ENCODE results near the gene NELFE.
"Not testable (repeated sequence)": the region's sequence is repeated elsewhere in the genome, so short reads cannot be mapped to it uniquely, and the experiment has no call there.

The NELFE gene, protein sequence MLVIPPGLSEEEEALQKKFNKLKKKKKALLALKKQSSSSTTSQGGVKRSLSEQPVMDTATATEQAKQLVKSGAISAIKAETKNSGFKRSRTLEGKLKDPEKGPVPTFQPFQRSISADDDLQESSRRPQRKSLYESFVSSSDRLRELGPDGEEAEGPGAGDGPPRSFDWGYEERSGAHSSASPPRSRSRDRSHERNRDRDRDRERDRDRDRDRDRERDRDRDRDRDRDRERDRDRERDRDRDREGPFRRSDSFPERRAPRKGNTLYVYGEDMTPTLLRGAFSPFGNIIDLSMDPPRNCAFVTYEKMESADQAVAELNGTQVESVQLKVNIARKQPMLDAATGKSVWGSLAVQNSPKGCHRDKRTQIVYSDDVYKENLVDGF

DNA sequence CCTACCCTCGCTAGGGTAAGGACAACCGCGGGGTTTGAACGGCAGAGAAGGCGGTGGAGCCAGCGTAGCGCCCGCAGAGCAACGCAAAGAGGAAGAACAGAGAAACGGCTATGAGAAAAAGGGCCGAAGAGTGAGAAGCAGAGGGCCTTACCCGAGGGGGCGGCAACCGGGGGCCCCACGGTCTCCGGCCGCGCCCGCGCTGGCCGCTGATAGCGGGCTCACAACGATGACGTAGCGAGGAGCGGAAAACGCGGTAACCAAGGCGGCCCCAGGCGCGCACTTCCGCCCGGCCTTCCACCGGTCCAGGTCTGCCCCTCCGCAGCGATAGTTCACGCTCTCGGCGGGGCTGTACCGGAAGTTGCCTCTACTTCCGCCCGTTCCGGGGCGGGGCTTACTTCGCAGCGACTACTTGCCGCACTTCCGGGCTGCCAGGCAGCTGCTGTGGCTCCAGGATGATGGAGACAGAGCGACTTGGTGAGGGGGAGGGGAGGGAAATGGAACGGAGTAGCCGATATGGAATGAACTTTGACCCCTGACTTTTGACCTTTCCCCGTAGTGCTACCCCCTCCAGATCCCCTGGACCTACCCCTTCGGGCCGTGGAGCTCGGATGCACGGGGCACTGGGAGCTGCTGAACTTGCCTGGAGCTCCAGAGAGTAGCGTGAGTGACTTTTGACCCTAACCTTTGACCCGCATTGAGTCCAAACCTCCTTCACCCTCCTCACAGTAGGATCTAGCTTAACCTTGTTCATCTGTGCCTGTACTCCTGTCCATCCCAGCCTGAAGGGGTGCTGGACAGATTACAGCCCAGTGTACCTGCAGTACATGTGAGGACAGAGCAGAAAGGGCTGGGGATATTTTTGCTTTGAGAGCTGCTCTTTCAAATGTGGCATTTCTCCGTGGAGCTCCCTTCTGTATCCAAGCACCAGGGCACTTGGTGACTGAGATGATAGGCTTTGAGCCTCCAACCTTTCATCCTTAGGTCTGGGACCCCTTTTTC, at the start of gene NELFE, which contains the start of gene SKIC2:
NELFE (minus strand) TSS at position 231 of the 999 bp plus-strand sequence. CDS start 525 bp downstream, outside the sequence.
SKIC2 (plus strand) TSS at position 435 of the 999 bp plus-strand sequence; CDS start at position 453, 18 bp downstream.
- DNase-seq, result peak; percentile 77 to 99 (median 97)

DNA sequence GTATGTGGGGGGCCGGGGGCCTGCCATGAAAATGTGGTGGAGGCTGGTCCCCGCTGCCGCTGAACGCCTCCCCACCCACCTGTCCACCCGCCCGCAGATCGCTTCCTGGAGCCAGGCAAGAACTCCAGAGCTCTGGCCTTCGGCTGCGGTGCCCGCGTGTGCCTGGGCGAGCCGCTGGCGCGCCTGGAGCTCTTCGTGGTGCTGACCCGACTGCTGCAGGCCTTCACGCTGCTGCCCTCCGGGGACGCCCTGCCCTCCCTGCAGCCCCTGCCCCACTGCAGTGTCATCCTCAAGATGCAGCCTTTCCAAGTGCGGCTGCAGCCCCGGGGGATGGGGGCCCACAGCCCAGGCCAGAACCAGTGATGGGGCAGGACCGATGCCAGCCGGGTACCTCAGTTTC, 49.3 kb upstream of the NELFE start:
- DNase-seq, result not testable (repeated sequence)

DNA sequence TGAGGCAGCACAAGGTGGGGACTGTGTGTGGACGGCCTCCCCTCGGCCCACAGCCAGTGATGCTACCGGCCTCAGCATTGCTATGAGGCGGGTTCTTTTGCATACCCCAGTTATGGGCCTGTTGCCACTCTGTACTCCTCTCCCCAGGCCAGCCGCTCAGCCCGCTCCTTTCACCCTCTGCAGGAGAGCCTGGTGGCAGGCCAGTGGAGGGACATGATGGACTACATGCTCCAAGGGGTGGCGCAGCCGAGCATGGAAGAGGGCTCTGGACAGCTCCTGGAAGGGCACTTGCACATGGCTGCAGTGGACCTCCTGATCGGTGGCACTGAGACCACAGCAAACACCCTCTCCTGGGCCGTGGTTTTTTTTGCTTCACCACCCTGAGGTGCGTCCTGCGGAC, 48.3 kb upstream of the NELFE start:
- not testable (repeated sequence) for DNase-seq

DNA sequence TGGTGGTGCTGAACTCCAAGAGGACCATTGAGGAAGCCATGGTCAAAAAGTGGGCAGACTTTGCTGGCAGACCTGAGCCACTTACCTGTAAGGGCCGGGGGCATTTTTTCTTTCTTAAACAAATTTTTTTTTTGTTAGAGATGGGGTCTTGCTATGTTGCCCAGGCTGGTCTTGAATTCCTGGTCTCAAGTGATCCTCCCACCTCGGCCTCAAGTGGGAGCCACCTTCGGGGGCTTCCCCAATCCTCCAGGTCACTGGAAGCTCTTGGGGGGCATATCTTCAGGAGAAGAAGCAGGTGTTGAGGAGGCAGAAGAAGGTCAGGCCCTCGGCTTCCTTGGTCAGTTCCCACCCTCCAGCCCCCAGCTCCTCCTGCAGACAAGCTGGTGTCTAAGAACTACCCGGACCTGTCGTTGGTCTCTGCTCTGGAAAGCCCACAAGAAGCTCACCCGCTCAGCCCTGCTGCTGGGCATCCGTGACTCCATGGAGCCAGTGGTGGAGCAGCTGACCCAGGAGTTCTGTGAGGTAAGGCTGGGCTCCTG, 47.3 kb upstream of the NELFE start:
- not testable (repeated sequence) for DNase-seq

DNA sequence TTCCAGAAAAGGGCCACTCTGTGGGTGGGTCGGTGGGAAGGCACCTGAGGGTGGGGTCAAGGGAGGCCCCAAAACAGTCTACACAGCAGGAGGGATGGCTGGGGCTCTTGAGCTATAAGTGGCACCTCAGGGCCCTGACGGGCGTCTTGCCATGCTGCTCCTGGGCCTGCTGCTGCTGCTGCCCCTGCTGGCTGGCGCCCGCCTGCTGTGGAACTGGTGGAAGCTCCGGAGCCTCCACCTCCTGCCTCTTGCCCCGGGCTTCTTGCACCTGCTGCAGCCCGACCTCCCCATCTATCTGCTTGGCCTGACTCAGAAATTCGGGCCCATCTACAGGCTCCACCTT, 46.7 kb upstream of the NELFE start:
- not testable (repeated sequence) for DNase-seq

DNA sequence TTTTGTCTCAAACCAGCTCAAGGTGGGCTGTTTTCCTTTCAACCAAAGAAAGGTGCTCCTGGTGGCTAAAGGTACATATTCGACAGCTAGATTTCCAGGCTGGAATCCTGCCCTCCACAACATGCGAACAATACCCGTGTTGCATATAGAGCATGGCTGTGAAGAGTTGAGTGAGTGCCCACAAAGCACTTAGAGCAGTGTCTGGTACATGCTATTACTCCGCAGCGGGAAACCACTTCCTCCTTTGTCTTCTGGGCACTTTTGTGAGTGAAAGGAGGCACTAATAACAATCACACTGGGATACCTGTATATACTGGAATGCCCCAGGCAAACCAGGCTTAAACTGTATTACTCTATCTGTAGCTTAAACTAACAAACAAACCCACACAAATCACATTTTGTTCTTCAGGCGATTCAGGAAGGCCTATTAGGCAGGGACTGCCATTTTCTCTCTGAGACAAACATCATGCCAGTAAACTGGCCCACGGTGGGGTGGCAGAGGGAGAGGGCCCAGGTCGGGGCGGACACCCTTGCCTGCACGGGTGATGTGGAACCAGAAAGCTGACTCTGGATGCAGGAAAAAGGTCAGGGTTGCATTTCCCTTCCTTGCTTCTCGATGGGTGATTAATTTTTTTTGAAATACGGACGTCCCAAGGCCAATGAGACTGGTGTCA, 46.2 kb upstream of the NELFE start:
- DNase-seq, result not testable (repeated sequence)

DNA sequence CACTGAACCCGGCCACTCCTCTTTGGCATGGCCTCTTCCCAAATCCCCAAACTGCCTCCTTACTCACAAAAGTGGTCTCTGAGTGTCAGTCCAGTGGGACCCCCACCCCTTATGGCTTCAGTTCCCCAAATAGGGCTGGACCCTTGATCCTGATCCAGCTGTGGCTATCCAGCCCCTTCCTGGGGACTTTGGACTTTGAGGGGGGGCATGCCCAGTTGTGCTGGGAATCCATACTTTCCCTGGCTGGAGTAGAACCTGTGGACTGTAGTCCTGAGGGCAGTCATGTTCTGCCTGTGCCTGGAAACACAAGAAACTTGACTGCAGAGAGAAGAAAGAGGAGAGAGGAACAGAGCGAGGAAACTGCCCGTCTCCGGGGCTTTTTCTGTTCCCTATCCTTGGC, 45.6 kb upstream of the NELFE start:
- DNase-seq, result not testable (repeated sequence)

DNA sequence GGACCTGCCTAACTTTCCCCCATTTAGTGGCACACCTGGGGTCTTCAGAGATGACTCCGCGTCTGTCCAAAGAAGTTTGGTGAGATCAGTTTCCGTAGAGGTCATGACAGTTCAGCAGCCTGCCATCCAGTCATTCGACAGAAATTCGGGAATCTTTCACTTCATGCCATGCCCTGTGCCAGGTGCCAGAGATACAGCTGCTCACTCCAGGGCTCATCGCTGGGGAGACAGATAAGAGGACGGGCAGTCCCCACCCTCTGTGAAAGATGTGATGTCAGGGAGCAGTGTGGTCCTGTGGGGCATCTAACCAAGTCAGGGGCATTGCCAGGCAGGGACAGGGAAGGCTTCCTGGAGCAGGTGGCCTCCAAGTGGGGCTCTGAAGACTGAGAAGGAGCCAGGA, 44.5 kb upstream of the NELFE start:
- DNase-seq, result not testable (repeated sequence)

DNA sequence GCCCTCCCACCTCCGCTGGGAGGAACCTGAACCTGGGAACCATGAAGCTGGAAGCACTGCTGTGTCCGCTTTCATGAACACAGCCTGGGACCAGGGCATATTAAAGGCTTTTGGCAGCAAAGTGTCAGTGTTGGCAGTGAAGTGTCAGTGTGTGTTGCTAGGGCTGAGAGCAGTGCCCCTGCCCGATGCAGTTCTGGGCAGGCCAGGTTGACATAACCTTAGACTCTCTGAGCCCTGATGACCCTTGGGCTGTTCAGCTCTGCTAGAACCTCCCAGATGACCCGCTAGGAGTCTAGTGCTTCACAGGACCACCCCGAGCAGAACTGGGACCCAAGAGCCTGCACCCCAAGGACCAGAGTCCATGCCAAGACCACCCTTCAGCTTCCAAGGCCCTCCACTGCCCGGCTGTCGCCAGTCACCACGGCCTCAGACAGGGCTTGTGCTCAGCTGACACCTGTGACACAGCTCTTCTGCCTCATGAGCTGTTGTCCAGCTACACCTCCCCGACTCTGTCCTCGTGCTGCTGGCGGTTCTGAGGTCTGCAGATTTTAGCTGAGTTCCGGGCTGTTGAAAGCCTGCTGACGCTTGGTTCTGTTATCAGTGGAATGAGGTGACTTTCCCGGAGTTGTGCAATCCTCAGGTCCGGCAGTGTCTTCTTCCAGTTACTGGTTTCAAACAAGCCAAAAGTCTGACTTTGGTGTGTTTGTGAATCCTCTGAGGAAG, 43.9 kb upstream of the NELFE start:
- DNase-seq, result not testable (repeated sequence)

DNA sequence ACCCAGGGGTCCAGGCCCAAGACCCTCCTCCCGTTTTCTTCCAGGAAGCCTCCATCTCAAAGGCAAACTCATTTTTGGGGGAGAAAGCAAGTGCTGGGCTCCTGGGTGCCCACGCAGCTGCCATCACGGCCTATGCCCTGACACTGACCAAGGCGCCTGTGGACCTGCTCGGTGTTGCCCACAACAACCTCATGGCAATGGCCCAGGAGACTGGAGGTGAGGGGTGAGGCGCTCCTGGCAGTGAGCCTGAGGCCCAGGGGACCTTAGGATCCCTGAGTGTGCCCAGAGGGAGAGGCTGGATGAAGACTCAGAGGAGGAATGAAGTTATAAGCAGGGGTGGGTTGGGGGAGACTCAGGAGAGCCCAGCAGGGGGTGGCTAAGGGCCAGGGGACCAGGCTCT, 37.6 kb upstream of the NELFE start:
- not testable (repeated sequence) for DNase-seq

DNA sequence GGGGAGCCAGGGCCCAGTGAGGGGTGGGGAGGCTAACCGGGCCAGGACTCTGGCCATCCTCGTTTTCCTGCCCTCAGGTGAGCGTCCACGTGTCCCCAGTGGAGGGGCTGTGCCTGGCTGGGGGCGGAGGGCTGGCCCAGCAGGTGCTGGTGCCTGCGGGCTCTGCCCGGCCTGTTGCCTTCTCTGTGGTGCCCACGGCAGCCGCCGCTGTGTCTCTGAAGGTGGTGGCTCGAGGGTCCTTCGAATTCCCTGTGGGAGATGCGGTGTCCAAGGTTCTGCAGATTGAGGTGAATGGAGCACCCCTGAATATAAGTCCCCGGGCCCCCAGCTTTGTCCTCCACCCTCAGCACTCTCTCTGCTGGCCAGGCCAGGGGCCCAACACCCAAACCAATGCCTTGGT, 35.6 kb upstream of the NELFE start:
- DNase-seq, result not testable (repeated sequence)

DNA sequence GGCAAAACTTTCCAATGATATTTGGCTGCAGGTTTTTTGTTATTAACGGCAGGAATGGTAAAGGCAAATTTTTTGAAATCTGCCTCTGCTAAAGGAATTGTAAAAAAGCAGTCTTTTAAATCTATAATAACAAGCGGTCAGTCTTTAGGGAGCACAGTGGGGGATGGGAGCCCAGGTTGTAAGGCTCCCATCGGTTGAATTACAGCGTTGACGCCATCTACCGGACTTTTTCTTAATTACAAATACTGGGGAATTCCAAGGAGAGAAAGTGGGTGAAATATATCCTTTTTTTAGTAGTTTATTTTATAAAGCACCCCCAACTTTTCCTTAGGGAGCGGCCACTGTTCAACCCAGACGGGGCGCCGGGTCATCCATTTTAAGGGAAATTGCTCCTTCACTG, 30.6 kb upstream of the NELFE start:
- DNase-seq, result not testable (repeated sequence)

DNA sequence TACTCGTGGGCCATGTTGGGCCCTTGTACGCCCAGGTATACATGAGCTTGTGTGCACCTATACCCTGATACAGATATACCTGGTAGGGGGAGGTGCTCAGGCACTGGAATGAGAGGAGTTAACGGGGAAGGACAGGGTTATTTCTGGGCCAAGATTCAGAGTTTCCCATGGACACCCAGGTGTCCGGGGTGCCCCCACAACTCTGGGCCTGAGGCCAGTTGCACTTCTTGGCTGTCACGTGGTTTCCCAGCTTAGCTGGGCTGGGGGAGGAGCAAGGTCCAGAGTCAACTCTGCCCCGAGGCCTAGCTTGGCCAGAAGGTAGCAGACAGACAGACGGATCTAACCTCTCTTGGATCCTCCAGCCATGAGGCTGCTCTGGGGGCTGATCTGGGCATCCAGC, 23.0 kb upstream of the NELFE start, which contains the start of gene C4A:
C4A (plus strand) TSS at position 314 of the 400 bp plus-strand sequence; CDS start at position 365, 51 bp downstream.
- DNase-seq, result not testable (repeated sequence)

DNA sequence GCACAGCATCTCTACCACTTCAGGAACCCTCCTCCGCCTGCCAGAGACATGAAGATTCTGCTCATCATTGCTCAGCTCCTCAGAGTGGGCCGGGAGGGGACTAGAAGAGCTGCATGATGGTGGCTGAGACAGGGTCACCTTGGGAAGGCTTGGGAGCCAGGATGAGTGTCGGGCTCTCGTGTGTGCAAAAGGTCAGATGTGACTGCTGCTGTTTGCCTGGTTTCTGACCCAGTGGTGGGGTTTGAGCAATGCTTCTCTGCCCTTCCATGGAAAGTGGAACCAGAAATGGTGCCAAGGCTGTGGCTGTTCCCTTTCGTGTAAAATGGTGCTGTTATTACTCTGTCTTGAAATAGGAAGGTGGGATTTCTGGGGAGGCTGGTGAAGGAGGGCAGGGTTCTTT, 22.2 kb upstream of the NELFE start:
- not testable (repeated sequence) for DNase-seq

DNA sequence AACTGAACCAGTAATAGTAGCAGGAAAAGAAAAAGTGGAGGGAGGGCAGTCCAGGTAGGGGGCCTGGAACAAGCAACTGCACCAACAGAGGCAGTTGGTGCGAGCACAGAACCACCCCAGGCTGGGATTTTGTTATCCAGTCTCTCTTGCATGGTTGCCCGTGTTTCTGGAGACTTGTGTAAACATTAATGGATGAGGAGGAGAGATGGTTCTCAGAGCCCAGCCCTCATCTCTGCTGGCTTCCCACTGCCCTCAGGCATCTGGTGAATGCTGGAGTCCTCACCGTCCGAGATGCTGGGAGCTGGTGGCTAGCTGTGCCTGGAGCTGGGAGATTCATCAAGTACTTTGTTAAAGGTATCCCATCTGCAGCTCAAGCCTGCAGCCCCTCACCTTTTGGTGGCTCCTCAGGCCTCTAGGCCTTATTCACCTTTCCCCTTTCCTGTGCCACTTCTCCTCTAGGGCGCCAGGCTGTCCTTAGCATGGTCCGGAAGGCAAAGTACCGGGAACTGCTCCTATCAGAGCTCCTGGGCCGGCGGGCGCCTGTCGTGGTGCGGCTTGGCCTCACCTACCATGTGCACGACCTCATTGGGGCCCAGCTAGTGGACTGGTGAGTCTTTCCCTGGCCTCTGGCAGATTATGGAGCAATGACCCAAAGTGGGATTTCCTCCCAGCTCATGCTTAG, 21.6 kb upstream of the NELFE start:
- not testable (repeated sequence) for DNase-seq

DNA sequence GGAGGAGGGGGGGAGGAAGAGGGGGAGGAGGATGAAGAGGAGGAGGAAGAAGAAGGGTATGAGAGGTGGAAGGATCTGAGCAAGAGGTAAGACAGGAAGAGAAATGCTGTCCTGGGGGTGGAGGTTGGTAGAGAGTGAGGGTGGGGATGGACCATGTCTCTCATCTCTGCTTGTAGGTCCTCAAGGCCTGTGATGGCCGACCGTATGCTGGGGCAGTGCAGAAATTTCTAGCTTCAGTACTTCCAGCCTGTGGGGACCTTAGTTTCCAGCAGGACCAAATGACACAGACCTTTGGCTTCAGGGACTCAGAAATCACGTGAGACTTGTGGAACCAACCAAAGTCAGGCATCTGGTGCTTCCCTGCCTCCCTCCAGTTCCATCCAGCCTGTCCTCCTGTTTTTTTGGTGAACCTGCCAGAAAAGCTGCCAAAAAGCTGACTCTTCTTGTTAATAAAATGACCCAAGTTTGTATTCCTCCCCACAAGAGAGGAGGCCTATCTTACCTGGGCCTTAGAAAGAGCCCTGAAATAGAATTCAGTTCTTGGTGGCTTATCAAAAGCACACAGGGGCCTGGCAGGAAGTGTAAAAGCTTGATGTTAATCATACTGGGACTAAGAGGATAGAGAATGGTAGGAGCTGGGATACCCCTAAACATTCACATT, 20.6 kb upstream of the NELFE start:
- DNase-seq, result no peak

DNA sequence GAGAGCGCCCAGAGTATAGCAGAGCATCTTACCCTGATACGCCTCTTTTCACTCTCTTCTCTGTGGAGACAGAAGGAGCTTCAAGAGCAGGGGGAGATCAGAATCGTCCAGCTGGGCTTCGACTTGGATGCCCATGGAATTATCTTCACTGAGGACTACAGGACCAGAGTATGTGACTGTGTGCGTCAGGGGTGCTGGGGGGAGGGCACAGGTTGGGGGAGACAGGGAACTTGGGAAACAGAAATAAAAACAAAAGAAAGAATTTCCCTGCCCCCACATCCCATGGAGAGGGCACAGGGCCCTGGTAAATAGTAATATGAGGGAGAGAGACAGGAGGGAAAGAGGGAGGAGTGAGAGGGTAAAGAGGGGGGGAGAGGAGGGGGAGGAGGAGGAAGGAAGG, 20.1 kb upstream of the NELFE start:
- no peak for DNase-seq

DNA sequence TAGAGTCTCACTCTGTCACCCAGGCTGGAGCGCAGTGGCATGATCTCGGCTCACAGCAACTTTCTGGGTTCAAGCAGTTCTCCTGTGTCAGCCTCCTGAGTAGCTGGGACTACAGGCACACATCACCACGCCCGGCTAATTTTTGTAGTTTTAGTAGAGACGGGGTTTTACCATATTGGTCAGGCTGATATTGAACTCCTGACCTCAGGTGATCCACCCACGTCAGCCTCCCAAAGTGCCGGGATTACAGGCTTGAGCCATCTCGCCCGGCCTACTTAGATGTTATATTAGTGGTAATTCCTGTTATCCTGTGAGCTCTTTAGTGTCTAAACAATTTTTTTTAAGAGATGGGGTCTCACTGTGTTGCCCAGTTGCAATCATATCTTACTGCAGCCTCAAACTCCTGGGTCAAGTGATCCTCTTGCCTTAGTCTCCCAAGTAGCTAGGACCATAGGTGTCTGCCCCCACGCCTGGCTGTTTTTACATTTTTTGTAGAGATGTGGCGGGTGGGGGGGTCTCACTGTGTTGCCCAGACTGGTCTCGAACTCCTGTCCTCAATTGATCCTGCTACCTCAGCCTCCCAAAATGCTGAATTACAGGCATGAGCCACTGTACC, 19.2 kb upstream of the NELFE start:
- no peak for DNase-seq

DNA sequence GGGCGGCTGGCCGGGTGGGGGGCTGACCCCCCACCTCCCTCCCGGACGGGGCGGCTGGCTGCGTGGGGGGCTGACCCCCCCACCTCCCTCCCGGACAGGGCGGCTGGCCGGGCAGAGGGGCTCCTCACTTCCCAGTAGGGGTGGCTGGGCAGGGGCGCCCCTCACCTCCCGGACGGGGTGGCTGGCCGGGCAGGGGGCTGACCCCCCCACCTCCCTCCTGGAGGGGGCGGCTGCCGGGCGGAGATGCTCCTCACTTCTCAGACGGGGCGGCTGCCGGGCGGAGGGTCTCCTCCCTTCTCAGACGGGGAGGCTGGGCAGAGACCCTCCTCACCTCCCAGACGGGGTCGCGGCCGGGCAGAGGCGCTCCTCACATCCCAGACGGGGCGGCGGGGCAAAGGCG, 17.3 kb upstream of the NELFE start:
- not testable (repeated sequence) for DNase-seq

Measured in anterior cingulate cortex (tissue), 58 donors.